Pulmonary artery endothelial cell (primary cell): ENCODE results near the gene ADRA1B. TPM values are rescaled to one million over a fixed set of nuclear protein-coding genes. Genes with fewer than 3 reads are reported as not detected.
A peak's percentile ranks its signal among the peaks of the same experiment; 100 is the strongest.
"Not testable (repeated sequence)": the region's sequence is repeated elsewhere in the genome, so short reads cannot be mapped to it uniquely, and the experiment has no call there.

ENCODE experiments used
- DNase-seq: peaks from one replicate; pipeline ENCODE4 v3.0.0-alpha.2; 2011; ENCODE audit warnings: low read depth, low spot score
- total RNA-seq: library from RNA; depleted of rRNA; stranded (reverse); fragments of >200 nt; gene quantifications from 2 replicates; pipeline ENCODE4 v1.2.3, GENCODE V29; 2014

ADRA1B gene
- total RNA-seq, 1 donor from 2014 or later, result 0.07 TPM

DNA sequence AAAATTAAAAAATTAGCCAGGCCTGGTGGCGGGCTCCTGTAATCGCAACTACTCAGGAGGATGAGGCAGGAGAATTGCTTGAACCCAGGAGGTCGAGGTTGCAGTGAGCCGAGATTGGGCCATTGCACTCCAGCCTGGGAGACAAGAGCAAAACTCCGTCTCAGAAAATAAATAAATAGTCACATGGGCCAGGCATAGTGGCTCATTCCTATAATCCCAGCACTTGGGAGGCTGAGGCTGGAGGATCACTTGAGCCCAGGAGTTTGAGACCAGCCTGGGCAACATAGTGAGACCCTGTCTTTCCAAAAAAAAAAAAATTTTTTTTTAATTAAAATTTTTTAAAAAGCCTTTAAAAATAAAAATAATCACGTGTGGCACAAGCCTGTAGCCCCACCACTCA is 97.9 kb downstream of the ADRA1B start:
- not testable (repeated sequence) for DNase-seq

DNA sequence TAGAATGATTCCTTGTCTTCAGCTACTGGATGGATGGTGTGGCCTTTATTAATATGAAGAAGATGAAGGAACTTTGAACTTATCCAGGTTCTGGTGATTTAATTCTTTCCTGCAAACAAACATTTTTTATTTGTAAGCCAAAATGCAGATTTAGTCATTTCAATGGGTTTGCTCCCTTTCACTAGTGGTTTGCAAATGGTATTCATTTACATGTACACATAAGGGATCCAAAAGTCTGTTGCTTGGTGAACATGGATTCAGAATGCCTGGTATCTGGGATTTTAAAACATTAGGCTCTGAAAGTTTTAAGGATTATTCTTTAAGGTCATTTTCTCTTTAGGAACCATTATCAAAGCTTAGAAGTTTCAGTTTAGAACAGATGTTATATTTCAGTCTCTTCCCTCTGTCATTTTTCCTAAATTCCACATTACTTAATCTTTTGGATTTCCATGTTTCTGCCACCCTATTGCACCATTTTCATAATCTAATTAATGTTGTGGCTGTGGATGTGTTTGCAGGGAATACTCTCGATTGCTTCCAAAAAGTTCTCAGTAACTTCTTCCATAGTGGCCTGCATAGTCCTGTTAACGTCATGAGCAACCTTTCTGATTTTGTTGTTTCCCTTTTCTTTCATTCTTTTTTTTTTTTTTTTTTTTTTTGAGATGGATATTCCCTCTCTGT is 102.8 kb downstream of the ADRA1B start:
- no peak for DNase-seq

DNA sequence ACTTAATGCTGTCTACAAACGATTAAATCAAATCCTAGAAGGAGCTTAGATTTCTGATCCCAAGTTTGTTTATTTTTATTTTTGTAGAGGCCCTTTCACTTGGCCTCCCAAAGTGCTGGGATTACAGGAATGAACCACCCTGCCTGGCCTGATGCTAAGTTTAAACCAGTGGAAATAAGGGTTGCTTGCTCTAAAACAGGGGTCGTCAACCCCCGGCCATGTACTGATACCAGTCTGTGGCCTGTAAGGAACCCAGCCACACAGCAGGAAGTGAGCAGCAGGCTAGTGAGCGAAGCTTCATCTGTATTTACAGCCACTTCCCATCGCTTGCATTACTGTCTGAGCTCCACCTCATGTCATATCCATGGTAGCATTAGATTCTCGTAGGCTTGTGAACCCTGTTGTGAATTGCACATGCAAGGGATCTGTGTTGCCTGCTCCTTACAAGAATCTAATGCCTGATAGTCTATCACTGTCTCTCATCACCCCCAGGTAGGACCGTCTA is 104.0 kb downstream of the ADRA1B start:
- DNase-seq, result no peak

DNA sequence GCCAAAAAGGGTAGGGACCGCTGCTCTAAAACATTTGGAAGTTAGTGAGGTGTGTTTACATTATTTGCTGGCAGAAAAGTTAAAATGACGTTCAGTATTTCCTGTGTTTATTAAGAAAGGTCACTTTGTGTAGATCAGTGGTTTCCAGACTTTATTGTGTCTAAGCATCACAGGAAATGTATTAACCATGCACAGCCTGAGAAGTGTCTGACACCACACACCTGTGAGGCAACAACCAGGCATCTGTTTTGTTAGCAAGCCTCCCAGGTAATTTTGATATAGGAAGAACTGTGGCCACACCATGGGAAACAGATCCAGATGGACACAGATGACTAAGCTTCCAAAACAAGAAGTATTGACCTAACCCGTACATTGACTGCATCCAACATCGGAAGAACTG is 104.7 kb downstream of the ADRA1B start:
- DNase-seq, result peak; percentile 11

DNA sequence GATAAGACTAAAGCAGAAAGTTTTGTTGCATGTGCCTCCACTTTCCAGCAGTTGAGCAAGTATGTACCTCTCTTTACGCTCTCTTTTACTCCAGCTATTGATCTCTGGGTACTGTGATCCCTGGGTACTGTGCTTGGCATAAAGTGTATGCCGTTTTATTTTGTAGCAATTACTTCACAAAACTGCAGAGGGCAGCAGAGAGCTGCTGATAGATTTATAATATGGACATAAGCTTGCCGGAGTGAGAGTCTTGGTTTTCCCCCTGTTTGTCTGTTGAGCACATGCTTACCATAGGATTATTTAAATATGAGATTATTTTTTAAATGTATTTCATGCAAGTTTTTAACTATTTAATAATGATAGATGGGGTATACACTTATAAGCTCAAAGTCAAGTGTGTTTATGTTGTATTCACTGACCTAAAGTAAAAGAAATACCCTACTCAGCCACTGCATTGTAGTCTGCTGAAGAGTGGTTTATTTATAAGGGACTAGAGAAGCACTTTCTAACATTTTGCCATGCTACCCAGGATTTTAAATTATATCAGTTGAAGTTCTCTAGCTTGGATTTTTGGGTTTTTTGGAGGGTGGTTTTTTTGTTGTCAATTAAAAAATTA is 105.7 kb downstream of the ADRA1B start:
- DNase-seq, result peak; percentile 32

Other genes with a start within 250 kb of the ADRA1B start
- 46.2 and 57.0 TPM in 2 replicates for gene TTC1, start 92.7 kb downstream of the ADRA1B start, total RNA-seq
- gene PWWP2A, start 203.0 kb downstream of the ADRA1B start, total RNA-seq, result 13.4 and 17.0 TPM in 2 replicates